Measurements from ENCODE around the gene IRGC. TPM values are rescaled to one million over a fixed set of nuclear protein-coding genes. Genes with fewer than 3 reads are reported as not detected.
"Not testable (repeated sequence)": the region's sequence is repeated elsewhere in the genome, so short reads cannot be mapped to it uniquely, and the experiment has no call there.

IRGC gene
- total RNA-seq, 1 experiment from 2014 or later, result not detected

- TF ChIP-seq PREB (CRISPR knock-in tag; IDR thresholded peaks at IDR 0.05; ENCODE audit: borderline replicate concordance) (no peak), IRF2 (CRISPR knock-in tag; IDR thresholded peaks at IDR 0.05; ENCODE audit: borderline replicate concordance, low read depth) (no peak), USF1 (CRISPR knock-in tag; IDR thresholded peaks at IDR 0.05) (no peak), ZNF281 (CRISPR knock-in tag; IDR thresholded peaks at IDR 0.05) (no peak), CDX4 (CRISPR knock-in tag; IDR thresholded peaks at IDR 0.05; ENCODE audit: borderline replicate concordance) (no peak), ZNF317 (CRISPR knock-in tag; IDR thresholded peaks at IDR 0.05; ENCODE audit: borderline replicate concordance, low read depth) (no peak), ERG (CRISPR knock-in tag; IDR thresholded peaks at IDR 0.05) (no peak), CREM (CRISPR knock-in tag; IDR thresholded peaks at IDR 0.05) (no peak)
Measured at GRCh38 chr19:43678512-43679261, 37.2 kb upstream of the IRGC start (continued).

GRCh38 chr19:43681821-43682220 lies 34.1 kb upstream of the IRGC start:
- Mint-ChIP-seq H3K4me1 (0 out of 2 replicates have a peak, but pooled peaks cover 5% of the 10 kb centered on the region), H3K4me3 (no peak overlapping the region), H3K9me3 (no peaks in the 10 kb centered on the region), H3K27me3 (ENCODE audit: low read depth) (no peaks in the 10 kb centered on the region), H3K36me3 (no peaks in the 10 kb centered on the region), H3K27ac (peak overlapping the region; percentile 13; the same call in 1 of the 2 replicates)
- CTCF ChIA-PET, result interaction anchor here (0.9 to 1.7 kb wide), 2 partner anchors 13 to 42 kb away, joined by 3 to 8 read pairs; no protein-coding TSS in a partner anchor
- no peak for TF ChIP-seq GABPB1 (CRISPR knock-in tag; IDR thresholded peaks at IDR 0.05)
- TF ChIP-seq CTCF (IDR thresholded peaks at IDR 0.05), result no peak
- no peak for TF ChIP-seq ZNF219 (CRISPR knock-in tag; IDR thresholded peaks at IDR 0.05; ENCODE audit: borderline replicate concordance)
- TF ChIP-seq ZNF317 (CRISPR knock-in tag; IDR thresholded peaks at IDR 0.05; ENCODE audit: borderline replicate concordance, low read depth), result no peak
- TF ChIP-seq USF1 (CRISPR knock-in tag; IDR thresholded peaks at IDR 0.05), result no peak
- POLR2A ChIA-PET, result no interaction called here
- ATAC-seq (no peak), DNase-seq (ENCODE audit: low spot score) (no peak)

GRCh38 chr19:43682269-43682668 lies 33.6 kb upstream of the IRGC start:
- H3K27me3 Mint-ChIP-seq (ENCODE audit: low read depth); DNase-seq (ENCODE audit: low spot score); POLR2A ChIA-PET; H3K27ac Mint-ChIP-seq; H3K9me3 Mint-ChIP-seq; H3K4me3 Mint-ChIP-seq; H3K4me1 Mint-ChIP-seq; ATAC-seq; H3K36me3 Mint-ChIP-seq: not testable (repeated sequence)
- CTCF ChIA-PET, result interaction anchor here (0.9 kb wide), 1 partner anchor 41 kb away, joined by 3 read pairs; no protein-coding TSS in a partner anchor
- peak; percentile 56; the same call in 1 of the 2 replicates for TF ChIP-seq HMGA2 (CRISPR knock-in tag; IDR thresholded peaks at IDR 0.05)
